ENCODE results near the gene MINK1. TPM values are rescaled to one million over a fixed set of nuclear protein-coding genes. Genes with fewer than 3 reads are reported as not detected.

The MINK1 gene
- total and polyA plus RNA-seq, 2 of the 8 experiments (the other 6 are each of a cell fraction or from before 2014, with no cell fraction given) = 26.9 to 77.7 TPM

DNA sequence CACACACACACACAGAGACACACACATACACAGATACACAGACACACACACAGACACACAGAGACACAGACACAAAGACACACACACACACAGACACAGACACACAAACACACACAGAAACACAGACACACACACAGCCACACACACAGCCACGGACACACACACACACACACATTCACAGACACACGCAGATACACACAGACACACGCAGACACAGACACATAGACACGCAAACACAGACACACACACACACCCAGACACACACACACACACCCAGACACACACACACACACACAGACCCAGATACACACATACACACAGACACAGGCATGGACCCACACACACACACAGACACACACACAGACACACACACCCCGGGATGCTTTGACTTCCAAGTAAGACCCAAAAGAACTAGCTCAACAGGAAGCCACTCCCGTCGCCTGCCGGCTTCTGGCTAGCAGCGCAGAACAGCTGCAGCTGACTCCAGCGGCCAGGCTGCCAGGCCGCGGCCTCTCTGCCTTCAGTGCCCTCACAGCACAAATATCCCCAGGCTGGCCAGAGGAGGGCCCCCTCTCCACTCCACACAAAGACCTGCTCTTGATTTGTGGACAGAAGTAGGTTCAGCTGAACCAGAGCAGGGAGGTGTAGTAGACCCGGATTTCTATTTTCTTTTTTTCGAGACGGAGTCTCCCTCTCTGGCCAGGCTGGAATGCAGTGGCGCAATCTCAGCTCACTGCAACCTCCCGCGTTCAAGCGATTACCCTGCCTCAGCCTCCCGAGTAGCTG, 75.8 kb downstream of the MINK1 start (continued):
- TF ChIP-seq ZNF274 (IDR thresholded peaks at IDR 0.05; ENCODE audit: borderline replicate concordance, extremely low read depth, low read length) (no peak), RFX5 (IDR thresholded peaks at IDR 0.05; ENCODE audit: borderline replicate concordance, low read depth, low read length) (no peak), KDM5A (IDR thresholded peaks at IDR 0.05; ENCODE audit: low read length) (no peak), BCL11A (IDR thresholded peaks at IDR 0.05; ENCODE audit: low read depth in 2 of 2, low read length in 2 of 2) (no peak), SRF (IDR thresholded peaks at IDR 0.05; ENCODE audit: low read depth, low read length) (no peak), NANOG (IDR thresholded peaks at IDR 0.05; ENCODE audit: insufficient read depth, low read depth, low read length, poor library complexity, severe bottlenecking) (no peak), RAD21 (IDR thresholded peaks at IDR 0.05 in 1 of 2, conservative IDR thresholded peaks at IDR 0.05 in 1 of 2; ENCODE audit: low read depth in 2 of 2, low read length in 2 of 2) (peak; percentile 79 to 88), TAF7 (optimal IDR thresholded peaks at IDR 0.05; ENCODE audit: borderline replicate concordance, low read depth, low read length) (no peak), CREB1 (IDR thresholded peaks at IDR 0.05) (no peak), SIX5 (IDR thresholded peaks at IDR 0.05; ENCODE audit: low read depth, low read length) (no peak), CEBPB (IDR thresholded peaks at IDR 0.05; ENCODE audit: low read depth, low read length) (peak; percentile 55), POLR2A (IDR thresholded peaks at IDR 0.05; ENCODE audit: control extremely low read depth in 1 of 2, low read depth in 2 of 2, low read length in 2 of 2) (no peak), FOSL1 (IDR thresholded peaks at IDR 0.05; ENCODE audit: insufficient read depth, low read depth, low read length) (no peak), RBBP5 (IDR thresholded peaks at IDR 0.05; ENCODE audit: borderline replicate concordance, low read depth, low read length) (no peak), GABPA (IDR thresholded peaks at IDR 0.05; ENCODE audit: borderline replicate concordance, insufficient read depth, low read length) (no peak), EP300 (IDR thresholded peaks at IDR 0.05; ENCODE audit: borderline replicate concordance in 1 of 2, low read depth in 2 of 2, low read length in 2 of 2) (no peak), POU5F1 (IDR thresholded peaks at IDR 0.05; ENCODE audit: low read depth, low read length) (no peak), TBP (IDR thresholded peaks at IDR 0.05; ENCODE audit: low read depth, low read length) (no peak; the same call in 1 of the 2 replicates)
- TF ChIP-seq, protein P1, sequence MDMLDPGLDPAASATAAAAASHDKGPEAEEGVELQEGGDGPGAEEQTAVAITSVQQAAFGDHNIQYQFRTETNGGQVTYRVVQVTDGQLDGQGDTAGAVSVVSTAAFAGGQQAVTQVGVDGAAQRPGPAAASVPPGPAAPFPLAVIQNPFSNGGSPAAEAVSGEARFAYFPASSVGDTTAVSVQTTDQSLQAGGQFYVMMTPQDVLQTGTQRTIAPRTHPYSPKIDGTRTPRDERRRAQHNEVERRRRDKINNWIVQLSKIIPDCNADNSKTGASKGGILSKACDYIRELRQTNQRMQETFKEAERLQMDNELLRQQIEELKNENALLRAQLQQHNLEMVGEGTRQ (IDR thresholded peaks at IDR 0.05; ENCODE audit: low read length) = no peak
- TF ChIP-seq, protein P2, sequence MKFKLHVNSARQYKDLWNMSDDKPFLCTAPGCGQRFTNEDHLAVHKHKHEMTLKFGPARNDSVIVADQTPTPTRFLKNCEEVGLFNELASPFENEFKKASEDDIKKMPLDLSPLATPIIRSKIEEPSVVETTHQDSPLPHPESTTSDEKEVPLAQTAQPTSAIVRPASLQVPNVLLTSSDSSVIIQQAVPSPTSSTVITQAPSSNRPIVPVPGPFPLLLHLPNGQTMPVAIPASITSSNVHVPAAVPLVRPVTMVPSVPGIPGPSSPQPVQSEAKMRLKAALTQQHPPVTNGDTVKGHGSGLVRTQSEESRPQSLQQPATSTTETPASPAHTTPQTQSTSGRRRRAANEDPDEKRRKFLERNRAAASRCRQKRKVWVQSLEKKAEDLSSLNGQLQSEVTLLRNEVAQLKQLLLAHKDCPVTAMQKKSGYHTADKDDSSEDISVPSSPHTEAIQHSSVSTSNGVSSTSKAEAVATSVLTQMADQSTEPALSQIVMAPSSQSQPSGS (IDR thresholded peaks at IDR 0.05; ENCODE audit: low read length) = no peak
- TF ChIP-seq, protein P3, sequence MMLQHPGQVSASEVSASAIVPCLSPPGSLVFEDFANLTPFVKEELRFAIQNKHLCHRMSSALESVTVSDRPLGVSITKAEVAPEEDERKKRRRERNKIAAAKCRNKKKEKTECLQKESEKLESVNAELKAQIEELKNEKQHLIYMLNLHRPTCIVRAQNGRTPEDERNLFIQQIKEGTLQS (IDR thresholded peaks at IDR 0.05; ENCODE audit: insufficient read depth, low read depth, low read length) = no peak
